Breast epithelium (tissue), 3 donors: ENCODE measurements around the gene FAM136A.

Experiments used
- POLR2A ChIP-seq: fragments of 450-650 bp; IDR thresholded peaks from one replicate; pipeline ENCODE4 v1.6.1; 2016; ENCODE audit warnings: antibody characterized with exemption, mild to moderate bottlenecking, moderate library complexity
- POLR2AphosphoS5 ChIP-seq, 3 donors: sonication (generic); formaldehyde crosslinking; IDR thresholded peaks; one replicate each; pipeline ENCODE4 v1.6.1; 2017; ENCODE audit warnings: antibody characterized with exemption in 3 of 3
- TF ChIP-seq, protein P1 (sequence below), 3 donors: fragments of 450-650 bp; IDR thresholded peaks; one replicate each; pipeline ENCODE4 v1.5.1; 2016 to 2017; ENCODE audit warnings: antibody characterized with exemption in 3 of 3, mild to moderate bottlenecking in 3 of 3, moderate library complexity in 3 of 3

DNA sequence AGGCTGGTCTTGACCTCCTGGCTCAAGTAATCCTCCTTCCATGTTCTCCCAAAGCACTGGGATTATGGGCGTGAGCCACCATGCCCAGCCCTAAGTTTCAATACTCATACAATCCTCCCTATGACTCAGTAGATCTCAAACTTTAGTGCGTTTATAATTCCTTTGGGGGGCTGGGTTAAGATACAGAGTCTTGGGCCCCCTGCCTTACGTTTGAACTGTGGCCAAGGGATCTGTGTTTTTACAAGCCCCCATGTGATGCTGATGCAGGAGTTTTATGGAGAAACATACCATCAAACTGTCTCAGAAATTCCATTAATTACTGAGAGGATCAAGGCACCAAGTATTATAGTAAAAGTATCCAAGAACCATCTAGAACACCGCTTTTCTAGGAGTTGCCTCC, 38.2 kb upstream of the FAM136A start:
- TF ChIP-seq, protein P1, sequence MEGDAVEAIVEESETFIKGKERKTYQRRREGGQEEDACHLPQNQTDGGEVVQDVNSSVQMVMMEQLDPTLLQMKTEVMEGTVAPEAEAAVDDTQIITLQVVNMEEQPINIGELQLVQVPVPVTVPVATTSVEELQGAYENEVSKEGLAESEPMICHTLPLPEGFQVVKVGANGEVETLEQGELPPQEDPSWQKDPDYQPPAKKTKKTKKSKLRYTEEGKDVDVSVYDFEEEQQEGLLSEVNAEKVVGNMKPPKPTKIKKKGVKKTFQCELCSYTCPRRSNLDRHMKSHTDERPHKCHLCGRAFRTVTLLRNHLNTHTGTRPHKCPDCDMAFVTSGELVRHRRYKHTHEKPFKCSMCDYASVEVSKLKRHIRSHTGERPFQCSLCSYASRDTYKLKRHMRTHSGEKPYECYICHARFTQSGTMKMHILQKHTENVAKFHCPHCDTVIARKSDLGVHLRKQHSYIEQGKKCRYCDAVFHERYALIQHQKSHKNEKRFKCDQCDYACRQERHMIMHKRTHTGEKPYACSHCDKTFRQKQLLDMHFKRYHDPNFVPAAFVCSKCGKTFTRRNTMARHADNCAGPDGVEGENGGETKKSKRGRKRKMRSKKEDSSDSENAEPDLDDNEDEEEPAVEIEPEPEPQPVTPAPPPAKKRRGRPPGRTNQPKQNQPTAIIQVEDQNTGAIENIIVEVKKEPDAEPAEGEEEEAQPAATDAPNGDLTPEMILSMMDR (IDR thresholded peaks at IDR 0.05): no peak
- TF ChIP-seq POLR2A (no peak), POLR2AphosphoS5 (IDR thresholded peaks at IDR 0.05) (no peak)
